IMR-90 (cell line): Measurements from ENCODE around the gene TRIM5. TPM values are rescaled to one million over a fixed set of nuclear protein-coding genes. Genes with fewer than 3 reads are reported as not detected.

Experiments
- ATAC-seq: fragments of 200-7000 bp; cut with Tn5 transposase; 2 replicates; pipeline ENCODE4 v1.9.1; 2020; ENCODE audit warnings: low read depth, mild to moderate bottlenecking, moderate library complexity
- BruUV-seq: library from RNA; stranded (reverse); fragments of 400-500 nt; replicated peaks from 2 replicates; lab custom pipeline; 2021; lab: Mats Ljungman, UMichigan
- CTCF ChIA-PET: fragments of 300-600 bp; formaldehyde crosslinking; extraction: SDS; loops from one replicate; lab custom pipeline; 2021; ENCODE audit warnings: antibody characterized with exemption; lab: Yijun Ruan, JAX
- POLR2A ChIA-PET: fragments of 300-600 bp; sonication (Branson Sonifier 250); formaldehyde crosslinking; loops from one replicate; lab custom pipeline; 2022; ENCODE audit warnings: antibody characterized with exemption; ENCODE audit not compliant: unreplicated experiment; lab: Charles Lee
- DNase-seq: peaks from one replicate; pipeline ENCODE4 v3.0.0; 2013
- H2AFZ ChIP-seq: replicated peaks from 2 replicates; pipeline ENCODE3; 2013; ENCODE audit warnings: low read length, mild to moderate bottlenecking; ENCODE audit not compliant: poor library complexity
- H2AK5ac ChIP-seq: 2 replicates; pipeline ENCODE4 v1.6.1; 2013; ENCODE audit warnings: low read depth, low read length, inconsistent platforms
- H2AK9ac ChIP-seq: replicated peaks from 2 replicates; pipeline ENCODE3; 2013; ENCODE audit warnings: mild to moderate bottlenecking, low read depth, low read length, moderate library complexity; ENCODE audit not compliant: poor library complexity
- H2BK120ac ChIP-seq: 2 replicates; pipeline ENCODE4 v1.6.1; 2013; ENCODE audit warnings: low read depth, low read length, inconsistent platforms
- H2BK15ac ChIP-seq: 3 replicates; pipeline ENCODE4 v1.6.1; 2013; ENCODE audit warnings: low read depth, low read length, inconsistent platforms
- H2BK20ac ChIP-seq: 2 replicates; pipeline ENCODE4 v1.6.1; 2013; ENCODE audit warnings: low read depth, mild to moderate bottlenecking, inconsistent platforms, low read length, moderate library complexity
- H2BK5ac ChIP-seq: 2 replicates; pipeline ENCODE4 v1.6.1; 2013; ENCODE audit warnings: mild to moderate bottlenecking, low read depth, low read length, inconsistent platforms; ENCODE audit not compliant: poor library complexity, severe bottlenecking
- H3K14ac ChIP-seq: replicated peaks from 2 replicates; pipeline ENCODE4 v1.6.1; 2013; ENCODE audit warnings: low read depth, low read length, inconsistent platforms
- H3K18ac ChIP-seq: 2 replicates; pipeline ENCODE4 v1.6.1; 2013; ENCODE audit warnings: low read depth, low read length, control low read depth
- H3K23ac ChIP-seq: 2 replicates; pipeline ENCODE4 v1.6.1; 2013; ENCODE audit warnings: low read depth, low read length, inconsistent platforms
- H3K27ac ChIP-seq: 2 replicates; pipeline ENCODE4 v1.5.1; 2013; ENCODE audit warnings: mild to moderate bottlenecking, control low read depth, low read length; ENCODE audit not compliant: insufficient read depth
- H3K27me3 ChIP-seq: 2 replicates; pipeline ENCODE4 v1.6.1; 2013; ENCODE audit warnings: low read length; ENCODE audit not compliant: control insufficient read depth, insufficient read depth
- H3K36me3 ChIP-seq: 2 replicates; pipeline ENCODE4 v1.6.1; 2013; ENCODE audit warnings: low read length, mixed read lengths; ENCODE audit not compliant: control insufficient read depth, insufficient read depth
- H3K4ac ChIP-seq: 2 replicates; pipeline ENCODE4 v1.6.1; 2013; ENCODE audit warnings: low read depth, low read length, inconsistent platforms
- H3K4me1 ChIP-seq: 2 replicates; pipeline ENCODE4 v1.6.1; 2013; ENCODE audit warnings: low read length, mixed read lengths; ENCODE audit not compliant: control insufficient read depth, insufficient read depth
- H3K4me2 ChIP-seq: 2 replicates; pipeline ENCODE4 v1.6.1; 2013; ENCODE audit warnings: low read depth, mild to moderate bottlenecking, control low read depth, low read length, moderate library complexity
- H3K4me3 ChIP-seq: 2 replicates; pipeline ENCODE4 v1.5.1; 2013; ENCODE audit warnings: low read depth, mild to moderate bottlenecking, control low read depth, low read length, moderate library complexity; ENCODE audit not compliant: insufficient read depth
- H3K56ac ChIP-seq: 2 replicates; pipeline ENCODE4 v1.6.1; 2013; ENCODE audit warnings: low read length, inconsistent platforms; ENCODE audit not compliant: insufficient read depth; ENCODE audit errors: extremely low read depth
- H3K79me1 ChIP-seq, 2 experiments: 2 replicates each; pipeline ENCODE4 v1.6.1; 2013; ENCODE audit warnings: low read length in 2 of 2, inconsistent platforms in 1 of 2, low read depth in 1 of 2
- H3K9ac ChIP-seq: 2 replicates; pipeline ENCODE4 v1.6.1; 2013; ENCODE audit warnings: low read depth, low read length, control low read depth
- H3K9me1 ChIP-seq: 2 replicates; pipeline ENCODE4 v1.6.1; 2013; ENCODE audit warnings: low read length, inconsistent platforms; ENCODE audit not compliant: insufficient read depth
- H3K9me3 ChIP-seq: 2 replicates; pipeline ENCODE4 v1.6.1; 2013; ENCODE audit warnings: low read length; ENCODE audit not compliant: control insufficient read depth, insufficient read depth
- H4K20me1 ChIP-seq: 2 replicates; pipeline ENCODE4 v1.6.1; 2013; ENCODE audit warnings: low read length, inconsistent platforms; ENCODE audit not compliant: insufficient read depth
- H4K5ac ChIP-seq: 2 replicates; pipeline ENCODE4 v1.6.1; 2013; ENCODE audit warnings: mild to moderate bottlenecking, low read depth, low read length, control low read depth
- H4K8ac ChIP-seq, 2 experiments: 2 replicates each; pipeline ENCODE4 v1.6.1; 2013; ENCODE audit warnings: low read depth in 2 of 2, low read length in 2 of 2, control low read depth in 1 of 2, inconsistent platforms in 1 of 2
- H4K91ac ChIP-seq: 2 replicates; pipeline ENCODE4 v1.6.1; 2013; ENCODE audit warnings: low read depth, low read length, inconsistent platforms; ENCODE audit not compliant: insufficient read depth
- NFE2L2 ChIP-seq: fragments of 150-350 bp; IDR thresholded peaks from 2 replicates; pipeline ENCODE4 v1.6.1; 2016; ENCODE audit warnings: low read depth, mild to moderate bottlenecking, low read length
- SMC3 ChIP-seq: fragments of 150-350 bp; IDR thresholded peaks from 2 replicates; pipeline ENCODE4 v1.6.1; 2016; ENCODE audit warnings: low read depth, mild to moderate bottlenecking, antibody characterized with exemption, low read length, moderate library complexity
- WGBS, 2 experiments: methylation state at CpG; one replicate each; pipeline versions ENCODE4 v1.1.5 to v1.1.7; 2013; ENCODE audit warnings: missing lambda C conversion rate in 2 of 2; ENCODE audit not compliant: insufficient read length in 1 of 2; ENCODE audit errors: extremely low coverage in 2 of 2; 5-methylcytosine and 5-hydroxymethylcytosine counted together
- dilution Hi-C: fragments of 300-500 bp; cut with HindIII; formaldehyde crosslinking; loops from one replicate; pipeline ENCODE4 v1.14.3; 2018; ENCODE audit warnings: low sequenced_read_pairs; ENCODE audit not compliant: unreplicated experiment
- in situ Hi-C: fragments of 300-500 bp; cut with MboI; formaldehyde crosslinking; loops from 3 replicates; pipeline ENCODE4 v1.14.3; 2019; ENCODE audit warnings: low sequenced_read_pairs, inconsistent platforms, mixed read lengths
- intact Hi-C: fragments of 100-400 bp; cut with micrococcal nuclease; formaldehyde crosslinking; loops from 2 replicates; pipeline ENCODE4 v1.10.0; 2022
- polyA plus RNA-seq, 3 experiments: library from polyadenylated mRNA; depleted of rRNA; stranded (reverse); fragments of >200 nt; gene quantifications; 2 replicates each; pipeline ENCODE4 v1.2.3, GENCODE V29; 2012; ENCODE audit warnings: low replicate concordance in 1 of 3
- total RNA-seq: library from RNA; depleted of rRNA; stranded (reverse); fragments of >200 nt; gene quantifications from 2 replicates; pipeline ENCODE4 v1.2.3, GENCODE V29; 2012

TRIM5 gene
- total and polyA plus RNA-seq, 2 of the 4 experiments (the other 2 are of a cell fraction) = 32.6 to 49.1 TPM

DNA sequence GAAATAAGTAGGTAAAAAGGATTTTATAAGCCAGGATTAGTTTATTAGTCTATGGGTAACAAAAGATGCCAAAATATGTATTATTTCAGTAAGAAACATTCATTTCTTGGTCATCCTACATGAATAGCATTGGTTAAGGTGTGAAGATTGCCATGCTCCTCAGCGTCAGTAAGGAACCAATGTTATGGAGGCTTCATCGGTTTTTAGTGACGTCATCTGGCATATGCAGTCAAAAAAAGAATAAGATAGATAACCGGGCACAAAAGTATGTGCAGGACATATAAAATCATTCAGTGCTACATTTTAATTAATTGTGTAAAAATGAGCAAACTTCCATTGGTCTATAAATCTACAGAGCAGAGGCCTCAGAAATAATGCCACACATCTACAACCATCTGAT lies 29.4 kb downstream of the TRIM5 start:
- H3K14ac ChIP-seq = no peak overlapping the region
- no peak overlapping the region for H2BK20ac ChIP-seq
- no peaks in the 10 kb centered on the region for H3K27me3 ChIP-seq
- H3K18ac ChIP-seq = no peak overlapping the region
- H3K56ac ChIP-seq = no peak overlapping the region
- H3K4me1 ChIP-seq = no peaks in the 10 kb centered on the region
- H4K91ac ChIP-seq = no peak overlapping the region
- H2AK5ac ChIP-seq = no peak overlapping the region
- H2AFZ ChIP-seq = no peak overlapping the region
- no peak overlapping the region for H4K5ac ChIP-seq
- H3K79me1 ChIP-seq = no peaks in the 10 kb centered on the region
- no peaks in the 10 kb centered on the region for H3K36me3 ChIP-seq
- WGBS, 2 experiments = no CpG with 5 or more reads among the region's 4 CpGs
- no peak overlapping the region for H2AK9ac ChIP-seq
- no peak overlapping the region for H2BK120ac ChIP-seq
- BruUV-seq = no TSS peak
- no peak overlapping the region for H2BK15ac ChIP-seq
- no peak overlapping the region for H2BK5ac ChIP-seq
- ChIA-PET CTCF (no interaction called here), POLR2A (no interaction called here)
- no peak overlapping the region for H3K4ac ChIP-seq
- dilution Hi-C loops (no loop called here), in situ Hi-C loops (no loop called here), intact Hi-C loops (no loop called here)
- no peak overlapping the region for H4K8ac ChIP-seq
- no peak overlapping the region for H3K9ac ChIP-seq
- H4K20me1 ChIP-seq = no peaks in the 10 kb centered on the region
- TF ChIP-seq NFE2L2 = no peak
- TF ChIP-seq SMC3 = no peak
- H3K9me1 ChIP-seq = no peaks in the 10 kb centered on the region
- no peaks in the 10 kb centered on the region for H3K9me3 ChIP-seq
- no peak overlapping the region for H3K4me3 ChIP-seq
- H3K4me2 ChIP-seq = no peak overlapping the region
- no peak overlapping the region for H3K27ac ChIP-seq
- no peak for DNase-seq
- no peak for ATAC-seq
- no peak overlapping the region for H3K23ac ChIP-seq
